H7 (cell line): ENCODE results near the gene SDK1. TPM values are rescaled to one million over a fixed set of nuclear protein-coding genes. Genes with fewer than 3 reads are reported as not detected.
A peak's percentile ranks its signal among the peaks of the same experiment; 100 is the strongest.

ENCODE experiments used
- DNase-seq: peaks from one replicate; pipeline ENCODE4 v3.0.0; 2012
- H3K27me3 ChIP-seq: 2 replicates; pipeline ENCODE4 v1.6.0; 2011; ENCODE audit warnings: mild to moderate bottlenecking, low read length; ENCODE audit not compliant: control insufficient read depth, insufficient read depth
- H3K36me3 ChIP-seq: replicated peaks from 2 replicates; pipeline ENCODE4 v1.5.1; 2011; ENCODE audit warnings: low read length; ENCODE audit not compliant: control insufficient read depth, insufficient read depth
- H3K4me3 ChIP-seq: 2 replicates; pipeline ENCODE4 v1.5.1; 2011; ENCODE audit warnings: low read depth, mild to moderate bottlenecking, control low read depth, low read length, moderate library complexity; ENCODE audit not compliant: insufficient read depth
- total RNA-seq: library from RNA; depleted of rRNA; stranded (reverse); fragments of >200 nt; shearing (Covaris generic); gene quantifications from 2 replicates; pipeline ENCODE4 v1.2.3, GENCODE V29; 2014

The SDK1 gene
- total RNA-seq, 1 experiment from 2014 or later: 2.4 TPM

GRCh38 chr7:4149645-4150044 lies 848.6 kb downstream of the SDK1 start:
- Histone ChIP-seq H3K4me3 (no peak overlapping the region), H3K27me3 (0 out of 2 replicates have a peak, but pooled peaks cover under 1% of the 10 kb centered on the region), H3K36me3 (no peaks in the 10 kb centered on the region)
- DNase-seq: no peak

- Histone ChIP-seq H3K27me3 (no peaks in the 10 kb centered on the region), H3K4me3 (no peak overlapping the region), H3K36me3 (no peaks in the 10 kb centered on the region)
- no peak for DNase-seq
Observed at GRCh38 chr7:4150731-4151130, 849.7 kb downstream of the SDK1 start.

GRCh38 chr7:4151524-4151923 lies 850.5 kb downstream of the SDK1 start:
- no peaks in the 10 kb centered on the region for H3K27me3 ChIP-seq
- no peaks in the 10 kb centered on the region for H3K36me3 ChIP-seq
- no peak for DNase-seq
- no peak overlapping the region for H3K4me3 ChIP-seq

- no peak for DNase-seq
- Histone ChIP-seq H3K36me3 (no peaks in the 10 kb centered on the region), H3K4me3 (no peak overlapping the region), H3K27me3 (no peaks in the 10 kb centered on the region)
Observed at GRCh38 chr7:4151926-4152549, 851.0 kb downstream of the SDK1 start.

GRCh38 chr7:4154882-4155535 lies 854.0 kb downstream of the SDK1 start:
- no peak overlapping the region for H3K4me3 ChIP-seq
- peak; percentile 66 for DNase-seq
- no peaks in the 10 kb centered on the region for H3K27me3 ChIP-seq
- no peaks in the 10 kb centered on the region for H3K36me3 ChIP-seq

- Histone ChIP-seq H3K4me3 (no peak overlapping the region), H3K36me3 (no peaks in the 10 kb centered on the region), H3K27me3 (no peaks in the 10 kb centered on the region)
- no peak for DNase-seq
Observed at GRCh38 chr7:4156190-4156589, 855.1 kb downstream of the SDK1 start.

GRCh38 chr7:4157651-4158050 lies 856.6 kb downstream of the SDK1 start:
- H3K4me3 ChIP-seq: no peak overlapping the region
- H3K36me3 ChIP-seq: no peaks in the 10 kb centered on the region
- H3K27me3 ChIP-seq: no peaks in the 10 kb centered on the region
- peak; percentile 41 for DNase-seq

GRCh38 chr7:4158441-4159153 lies 857.5 kb downstream of the SDK1 start:
- Histone ChIP-seq H3K27me3 (no peaks in the 10 kb centered on the region), H3K4me3 (no peak overlapping the region)
- peak; percentile 45 for DNase-seq

GRCh38 chr7:4159154-4159501 lies 858.1 kb downstream of the SDK1 start:
- no peaks in the 10 kb centered on the region for H3K36me3 ChIP-seq
- no peak for DNase-seq
- H3K27me3 ChIP-seq: no peaks in the 10 kb centered on the region
- no peak overlapping the region for H3K4me3 ChIP-seq

More at GRCh38 chr7:4158441-4159153, 857.5 kb downstream of the SDK1 start:
- no peaks in the 10 kb centered on the region for H3K36me3 ChIP-seq

- Histone ChIP-seq H3K4me3 (no peak overlapping the region), H3K36me3 (no peaks in the 10 kb centered on the region), H3K27me3 (no peaks in the 10 kb centered on the region)
- DNase-seq: no peak
Observed at GRCh38 chr7:4159761-4160554, 858.9 kb downstream of the SDK1 start.

- H3K36me3 ChIP-seq: no peaks in the 10 kb centered on the region
- no peak for DNase-seq
- H3K4me3 ChIP-seq: no peak overlapping the region
- H3K27me3 ChIP-seq: no peaks in the 10 kb centered on the region
Observed at GRCh38 chr7:4162884-4163564, 862.0 kb downstream of the SDK1 start.

GRCh38 chr7:4163565-4164203 lies 862.6 kb downstream of the SDK1 start:
- no peaks in the 10 kb centered on the region for H3K27me3 ChIP-seq
- no peak for DNase-seq
- H3K4me3 ChIP-seq: no peak overlapping the region
- H3K36me3 ChIP-seq: no peaks in the 10 kb centered on the region

- peak; percentile 65 for DNase-seq
- Histone ChIP-seq H3K4me3 (no peak overlapping the region), H3K27me3 (no peaks in the 10 kb centered on the region), H3K36me3 (no peaks in the 10 kb centered on the region)
Observed at GRCh38 chr7:4164556-4164955, 863.5 kb downstream of the SDK1 start.

- H3K4me3 ChIP-seq: no peak overlapping the region
- H3K27me3 ChIP-seq: no peaks in the 10 kb centered on the region
- no peaks in the 10 kb centered on the region for H3K36me3 ChIP-seq
- no peak for DNase-seq
Observed at GRCh38 chr7:4166340-4166739, 865.3 kb downstream of the SDK1 start.
